ENCODE results near the gene NKX2-3. TPM values are rescaled to one million over a fixed set of nuclear protein-coding genes. Genes with fewer than 3 reads are reported as not detected.

NKX2-3 gene
- total and polyA plus RNA-seq, 2 experiments from 2014 or later, result 0.17 TPM; not detected in 1

DNA sequence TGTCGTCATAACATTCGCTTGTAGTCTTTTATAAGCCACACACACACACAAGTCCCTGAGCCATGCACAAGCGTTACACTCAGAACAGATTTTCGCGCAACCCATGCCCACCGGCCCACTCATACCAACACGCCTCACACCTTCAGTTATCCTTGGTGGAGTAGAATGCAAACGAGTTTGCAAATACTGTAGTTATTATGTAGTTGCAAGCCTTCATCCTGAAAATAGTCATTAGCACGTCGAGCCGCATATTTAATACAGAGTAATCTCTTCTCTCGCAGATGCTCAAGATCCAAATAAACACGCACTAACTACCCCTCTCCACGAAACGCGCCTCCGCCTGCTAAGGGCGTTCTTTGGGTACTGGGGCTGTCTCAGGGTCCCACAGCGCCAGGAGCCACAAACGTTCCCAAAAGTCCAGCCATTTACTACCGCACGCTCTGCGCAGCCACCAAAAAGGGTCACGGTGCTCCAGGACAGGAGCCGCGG, 1.8 kb downstream of the NKX2-3 start:
- no peak for DNase-seq (ENCODE audit: low spot score)
- 21% methylated on average over 26 of the region's 26 CpGs for WGBS (ENCODE audit: low lambda C conversion rate, missing lambda C conversion rate)
- no peaks in the 10 kb centered on the region for H3K79me2 ChIP-seq
- H3K9me2 ChIP-seq (replicated peaks; ENCODE audit: insufficient read depth), result no peaks in the 10 kb centered on the region
- no peaks in the 10 kb centered on the region for H3K9me3 ChIP-seq (ENCODE audit: low read depth)
- TF ChIP-seq EZH2phosphoT487 (IDR thresholded peaks at IDR 0.05; ENCODE audit: low read depth, severe bottlenecking, unreplicated experiment), result no peak
- peak; percentile 72 for TF ChIP-seq EZH2 (IDR thresholded peaks at IDR 0.05; ENCODE audit: borderline replicate concordance)
- no peak overlapping the region for H3K4me3 ChIP-seq
- H3K4me1 ChIP-seq (ENCODE audit: insufficient read depth), result peaks cover 25% of the 10 kb centered on the region
- no peaks in the 10 kb centered on the region for H4K20me1 ChIP-seq (ENCODE audit: insufficient read depth, poor library complexity, severe bottlenecking)
- H3K4me2 ChIP-seq, result peak overlapping the region; percentile 79
- no peaks in the 10 kb centered on the region for H3K36me3 ChIP-seq (replicated peaks; ENCODE audit: insufficient read depth, low read depth)
- no peak overlapping the region for H3K27ac ChIP-seq
- H3K27me3 ChIP-seq, result peaks cover 98% of the 10 kb centered on the region
- H2AFZ ChIP-seq, result no peak overlapping the region

DNA sequence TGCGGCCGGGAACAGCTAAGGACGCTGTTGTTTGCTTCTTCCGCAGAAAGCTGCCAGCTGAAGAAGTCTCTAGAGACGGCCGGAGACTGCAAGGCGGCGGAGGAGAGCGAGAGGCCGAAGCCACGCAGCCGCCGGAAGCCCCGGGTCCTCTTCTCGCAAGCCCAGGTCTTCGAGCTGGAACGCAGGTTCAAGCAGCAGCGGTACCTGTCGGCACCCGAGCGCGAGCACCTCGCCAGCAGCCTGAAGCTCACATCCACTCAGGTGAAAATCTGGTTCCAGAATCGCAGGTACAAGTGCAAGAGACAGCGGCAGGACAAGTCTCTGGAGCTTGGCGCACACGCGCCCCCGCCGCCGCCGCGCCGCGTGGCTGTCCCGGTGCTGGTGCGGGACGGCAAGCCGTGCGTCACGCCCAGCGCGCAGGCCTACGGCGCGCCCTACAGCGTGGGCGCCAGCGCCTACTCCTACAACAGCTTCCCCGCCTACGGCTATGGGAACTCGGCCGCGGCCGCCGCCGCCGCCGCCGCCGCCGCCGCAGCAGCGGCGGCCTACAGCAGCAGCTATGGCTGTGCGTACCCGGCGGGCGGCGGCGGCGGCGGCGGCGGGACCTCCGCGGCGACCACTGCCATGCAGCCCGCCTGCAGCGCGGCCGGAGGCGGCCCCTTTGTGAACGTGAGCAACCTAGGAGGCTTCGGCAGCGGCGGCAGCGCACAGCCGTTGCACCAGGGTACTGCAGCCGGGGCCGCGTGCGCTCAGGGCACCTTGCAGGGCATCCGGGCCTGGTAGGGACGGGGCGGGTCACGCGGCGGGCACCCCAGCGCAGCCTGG, 2.4 kb downstream of the NKX2-3 start:
- peaks cover 25% of the 10 kb centered on the region for H3K4me1 ChIP-seq (ENCODE audit: insufficient read depth)
- H3K27ac ChIP-seq, result no peak overlapping the region
- H3K9me2 ChIP-seq (replicated peaks; ENCODE audit: insufficient read depth), result no peaks in the 10 kb centered on the region
- H3K4me2 ChIP-seq, result peak overlapping the region; percentile 79
- H4K20me1 ChIP-seq (ENCODE audit: insufficient read depth, poor library complexity, severe bottlenecking), result no peaks in the 10 kb centered on the region
- no peak overlapping the region for H2AFZ ChIP-seq
- H3K4me3 ChIP-seq, result no peak overlapping the region
- no peaks in the 10 kb centered on the region for H3K9me3 ChIP-seq (ENCODE audit: low read depth)
- DNase-seq (ENCODE audit: low spot score), result peak; percentile 71
- H3K79me2 ChIP-seq, result no peaks in the 10 kb centered on the region
- no peaks in the 10 kb centered on the region for H3K36me3 ChIP-seq (replicated peaks; ENCODE audit: insufficient read depth, low read depth)
- peaks cover 98% of the 10 kb centered on the region for H3K27me3 ChIP-seq
- TF ChIP-seq EZH2phosphoT487 (IDR thresholded peaks at IDR 0.05; ENCODE audit: low read depth, severe bottlenecking, unreplicated experiment) (peak; percentile 87), EZH2 (IDR thresholded peaks at IDR 0.05; ENCODE audit: borderline replicate concordance) (peak; percentile 21)
- TF ChIP-seq, protein P1, sequence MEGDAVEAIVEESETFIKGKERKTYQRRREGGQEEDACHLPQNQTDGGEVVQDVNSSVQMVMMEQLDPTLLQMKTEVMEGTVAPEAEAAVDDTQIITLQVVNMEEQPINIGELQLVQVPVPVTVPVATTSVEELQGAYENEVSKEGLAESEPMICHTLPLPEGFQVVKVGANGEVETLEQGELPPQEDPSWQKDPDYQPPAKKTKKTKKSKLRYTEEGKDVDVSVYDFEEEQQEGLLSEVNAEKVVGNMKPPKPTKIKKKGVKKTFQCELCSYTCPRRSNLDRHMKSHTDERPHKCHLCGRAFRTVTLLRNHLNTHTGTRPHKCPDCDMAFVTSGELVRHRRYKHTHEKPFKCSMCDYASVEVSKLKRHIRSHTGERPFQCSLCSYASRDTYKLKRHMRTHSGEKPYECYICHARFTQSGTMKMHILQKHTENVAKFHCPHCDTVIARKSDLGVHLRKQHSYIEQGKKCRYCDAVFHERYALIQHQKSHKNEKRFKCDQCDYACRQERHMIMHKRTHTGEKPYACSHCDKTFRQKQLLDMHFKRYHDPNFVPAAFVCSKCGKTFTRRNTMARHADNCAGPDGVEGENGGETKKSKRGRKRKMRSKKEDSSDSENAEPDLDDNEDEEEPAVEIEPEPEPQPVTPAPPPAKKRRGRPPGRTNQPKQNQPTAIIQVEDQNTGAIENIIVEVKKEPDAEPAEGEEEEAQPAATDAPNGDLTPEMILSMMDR (IDR thresholded peaks at IDR 0.05; ENCODE audit: poor library complexity), result no peak
- WGBS (ENCODE audit: low lambda C conversion rate, missing lambda C conversion rate), result 2% methylated on average over 56 of the region's 100 CpGs

DNA sequence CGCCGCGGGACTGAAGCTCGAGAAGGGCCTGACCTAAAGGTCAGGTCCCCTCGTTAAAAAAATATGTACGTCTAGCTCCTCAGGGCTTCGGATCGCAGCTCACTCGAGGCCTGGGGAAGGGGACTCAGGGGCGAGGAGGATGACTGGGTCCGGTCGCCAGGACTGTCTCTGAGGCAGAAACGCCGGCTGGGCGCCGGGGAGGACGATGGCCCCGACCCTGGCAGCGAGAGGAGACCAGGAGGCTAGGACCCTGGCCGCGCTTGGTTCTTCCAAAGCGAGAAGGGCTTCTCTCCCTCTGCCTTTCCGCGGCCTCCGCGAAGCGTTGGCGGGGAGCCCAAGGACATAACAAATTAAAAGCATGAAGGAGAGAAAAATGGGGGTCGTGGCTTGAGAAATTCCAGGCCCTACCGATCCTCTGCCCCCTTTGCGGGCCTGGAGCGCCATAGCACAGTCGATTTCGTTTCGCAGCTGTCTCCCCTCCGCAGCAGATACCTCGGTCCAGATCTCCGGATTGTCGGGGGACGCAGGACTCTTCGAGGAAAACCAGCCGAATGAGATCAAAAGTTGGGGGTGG, 3.1 kb downstream of the NKX2-3 start:
- no peak overlapping the region for H2AFZ ChIP-seq
- H3K4me2 ChIP-seq, result peak overlapping the region; percentile 79
- no peak for DNase-seq (ENCODE audit: low spot score)

More for the DNA sequence above, 3.1 kb downstream of the NKX2-3 start:
- 6% methylated on average over 42 of the region's 42 CpGs for WGBS (ENCODE audit: low lambda C conversion rate, missing lambda C conversion rate)
- Histone ChIP-seq H3K9me3 (ENCODE audit: low read depth) (no peaks in the 10 kb centered on the region), H3K36me3 (replicated peaks; ENCODE audit: insufficient read depth, low read depth) (no peaks in the 10 kb centered on the region), H3K79me2 (no peaks in the 10 kb centered on the region), H3K4me1 (ENCODE audit: insufficient read depth) (peaks cover 29% of the 10 kb centered on the region), H3K9me2 (replicated peaks; ENCODE audit: insufficient read depth) (no peaks in the 10 kb centered on the region), H4K20me1 (ENCODE audit: insufficient read depth, poor library complexity, severe bottlenecking) (no peaks in the 10 kb centered on the region), H3K4me3 (no peak overlapping the region), H3K27ac (no peak overlapping the region), H3K27me3 (peaks cover 98% of the 10 kb centered on the region)
- no peak for TF ChIP-seq EZH2phosphoT487 (IDR thresholded peaks at IDR 0.05; ENCODE audit: low read depth, severe bottlenecking, unreplicated experiment)
- TF ChIP-seq, protein P1 (IDR thresholded peaks at IDR 0.05; ENCODE audit: poor library complexity), result no peak
- TF ChIP-seq EZH2 (IDR thresholded peaks at IDR 0.05; ENCODE audit: borderline replicate concordance), result no peak
